Body of pancreas (tissue), 4 donors: Measurements from ENCODE around the gene P3H2. TPM values are rescaled to one million over a fixed set of nuclear protein-coding genes. Genes with fewer than 3 reads are reported as not detected.

Experiments used
- ATAC-seq: fragments of 150-250 bp; one replicate; pipeline ENCODE4 v1.9.1; 2016
- DNase-seq, 4 donors: peaks; one replicate each; pipeline ENCODE4 v3.0.0-alpha.2; 2019
- H3K27ac ChIP-seq, 4 donors: fragments of 200-600 bp; sonication (generic); 1 replicate in 3 of 4; 2 replicates in 1 of 4; pipeline versions ENCODE4 v1.5.1 to v1.6.1; 2016 to 2019; ENCODE audit warnings: mild to moderate bottlenecking in 1 of 4, mixed read lengths in 1 of 4, moderate library complexity in 1 of 4
- H3K27me3 ChIP-seq, 2 donors: fragments of 200-600 bp; sonication (generic); one replicate each; pipeline ENCODE4 v1.6.0; 2016; ENCODE audit warnings: mild to moderate bottlenecking in 1 of 2
- H3K36me3 ChIP-seq, 2 donors: fragments of 200-600 bp; sonication (generic); replicated peaks in 1 of 2; 2 replicates each; pipeline ENCODE4 v1.5.1; 2016; ENCODE audit warnings: low read depth in 2 of 2; ENCODE audit not compliant: insufficient read depth in 1 of 2
- H3K4me1 ChIP-seq: fragments of 200-600 bp; sonication (generic); one replicate; pipeline ENCODE4 v1.6.0; 2016
- H3K4me3 ChIP-seq, 2 donors: fragments of 200-600 bp; sonication (generic); 1 replicate in 1 of 2; 2 replicates in 1 of 2; pipeline ENCODE4 v1.5.1; 2016 to 2019
- H3K9me3 ChIP-seq, 3 donors: fragments of 200-600 bp; sonication (generic); 1 replicate in 2 of 3; 2 replicates in 1 of 3; pipeline ENCODE4 v1.5.1; 2016
- CTCF ChIP-seq, 7 experiments: fragments of 450-650 bp in 4 of 7; fragments of 200-600 bp in 3 of 7; sonication (generic) in 3 of 7; IDR thresholded peaks; one replicate each; pipeline ENCODE4 v1.5.1; 2016 to 2019; ENCODE audit warnings: antibody characterized with exemption in 7 of 7
- POLR2A ChIP-seq, 3 donors: fragments of 450-650 bp; IDR thresholded peaks; one replicate each; pipeline ENCODE4 v1.6.1; 2016; ENCODE audit warnings: antibody characterized with exemption in 3 of 3, mild to moderate bottlenecking in 2 of 3
- WGBS, 2 donors: methylation state at CpG; one replicate each; pipeline ENCODE4 v1.1.5; 2017; 5-methylcytosine and 5-hydroxymethylcytosine counted together
- intact Hi-C: fragments of 100-400 bp; cut with DNase I; formaldehyde crosslinking; loops from one replicate; pipeline ENCODE4 v1.15.1; 2023
- total RNA-seq, 2 donors: library from RNA; depleted of rRNA; stranded (reverse); fragments of >200 nt; gene quantifications; one replicate each; pipeline ENCODE4 v1.1.0, GENCODE V29; 2016

P3H2 gene
- total RNA-seq, 2 donors from 2014 or later: 3.0 to 35.5 TPM

- Histone ChIP-seq H3K4me1 (no peaks in the 10 kb centered on the region), H3K4me3 (no peak overlapping the region), H3K27ac (no peak overlapping the region), H3K9me3 (no peaks in the 10 kb centered on the region), H3K27me3 (no peaks in the 10 kb centered on the region), H3K36me3 (no peaks in the 10 kb centered on the region)
- intact Hi-C loops: no loop called here
- no peak for TF ChIP-seq POLR2A (IDR thresholded peaks at IDR 0.05)
- TF ChIP-seq CTCF (IDR thresholded peaks at IDR 0.05): no peak
- no peak for DNase-seq
- WGBS, 2 donors: 59 to 65% methylated on average over 4 of the region's 4 CpGs
- ATAC-seq: no peak
These were observed 171.1 kb downstream of the P3H2 start for GRCh38 chr3:189949580-189949979.

- Histone ChIP-seq H3K4me3 (no peak overlapping the region), H3K27ac (no peak overlapping the region), H3K27me3 (no peaks in the 10 kb centered on the region), H3K4me1 (no peaks in the 10 kb centered on the region), H3K9me3 (no peaks in the 10 kb centered on the region), H3K36me3 (no peaks in the 10 kb centered on the region)
- TF ChIP-seq CTCF (IDR thresholded peaks at IDR 0.05) (no peak), POLR2A (IDR thresholded peaks at IDR 0.05) (no peak)
- DNase-seq: no peak
- ATAC-seq: no peak
- intact Hi-C loops: no loop called here
These were observed 172.0 kb downstream of the P3H2 start for GRCh38 chr3:189948724-189949045.

DNA sequence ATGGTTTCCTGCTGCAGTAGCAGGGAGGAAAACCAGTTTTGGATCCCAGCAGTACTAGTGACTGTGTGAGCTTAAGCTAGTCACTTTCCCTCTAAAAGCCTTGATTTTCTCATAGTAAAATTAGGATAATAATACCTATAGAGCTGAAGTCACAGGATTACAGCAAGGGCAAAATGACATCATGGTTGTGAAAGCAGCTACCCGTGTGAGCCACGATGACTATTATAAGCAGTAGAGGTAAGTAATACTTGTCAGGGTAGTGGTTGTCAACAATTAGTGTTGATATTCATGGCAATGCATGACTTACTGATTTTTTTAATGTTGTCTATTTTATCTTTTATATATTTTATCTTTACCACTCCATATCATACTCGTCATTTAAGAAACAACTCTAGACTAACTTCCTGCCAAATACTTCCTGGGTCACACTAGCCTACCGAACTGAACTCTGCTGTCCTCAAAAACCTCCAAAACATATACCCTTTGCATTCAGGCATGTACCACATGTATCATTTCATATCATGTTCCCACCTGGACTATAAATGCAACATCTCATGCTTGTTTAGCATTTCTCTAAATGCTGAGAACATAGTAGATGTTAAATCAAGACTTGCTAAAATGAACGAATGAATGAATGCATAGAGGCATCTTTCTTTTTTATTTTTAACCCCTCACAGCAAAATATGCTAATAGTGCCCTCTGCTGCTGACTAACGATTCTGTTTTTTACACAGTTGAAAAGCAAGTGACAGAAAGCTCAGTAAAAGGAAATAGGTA, 172.6 kb downstream of the P3H2 start:
- peak; percentile 48 for ATAC-seq
- Histone ChIP-seq H3K36me3 (no peaks in the 10 kb centered on the region), H3K9me3 (no peaks in the 10 kb centered on the region), H3K27me3 (no peaks in the 10 kb centered on the region), H3K4me1 (no peaks in the 10 kb centered on the region), H3K4me3 (no peak overlapping the region), H3K27ac (no peak overlapping the region)
- intact Hi-C loops: no loop called here
- TF ChIP-seq CTCF (IDR thresholded peaks at IDR 0.05): peak; percentile 13 to 76 (median 57)
- no peak for TF ChIP-seq POLR2A (IDR thresholded peaks at IDR 0.05)
- peak in 1 of 4 donors; percentile 10 for DNase-seq
- WGBS, 2 donors: 29% methylated on average over 6 of the region's 6 CpGs

GRCh38 chr3:189947068-189947467, 173.6 kb downstream of the P3H2 start:
- DNase-seq: no peak
- Histone ChIP-seq H3K27me3 (no peaks in the 10 kb centered on the region), H3K27ac (no peak overlapping the region), H3K4me3 (no peak overlapping the region), H3K4me1 (peaks cover 4% of the 10 kb centered on the region), H3K36me3 (no peaks in the 10 kb centered on the region), H3K9me3 (no peaks in the 10 kb centered on the region)
- 73 to 77% methylated on average over 4 of the region's 4 CpGs for WGBS, 2 donors
- TF ChIP-seq POLR2A (IDR thresholded peaks at IDR 0.05) (no peak), CTCF (IDR thresholded peaks at IDR 0.05) (no peak)
- ATAC-seq: no peak
- intact Hi-C loops: no loop called here
